GM23338 (cell line): ENCODE results near the gene AGFG2. TPM values are rescaled to one million over a fixed set of nuclear protein-coding genes. Genes with fewer than 3 reads are reported as not detected.

Experiments used
- ATAC-seq: fragments of 200-7000 bp; cut with Tn5 transposase; 3 replicates; pipeline ENCODE4 v1.9.1; 2020
- DNase-seq: peaks from one replicate; pipeline ENCODE4 v3.0.0-alpha.2; 2015; ENCODE audit warnings: low spot score
- H2AFZ ChIP-seq: fragments of 200-600 bp; sonication (generic); 2 replicates; pipeline ENCODE4 v1.8.0; 2016; ENCODE audit warnings: antibody characterized with exemption, mild to moderate bottlenecking, moderate library complexity
- H3F3A ChIP-seq: fragments of 200-600 bp; sonication (generic); replicated peaks from 2 replicates; pipeline ENCODE4 v1.8.0; 2017; ENCODE audit warnings: antibody characterized with exemption, mixed run types, low read depth
- H3K27ac ChIP-seq: fragments of 200-600 bp; sonication (generic); 2 replicates; pipeline ENCODE4 v1.6.1; 2016; ENCODE audit warnings: low read depth
- H3K27me3 ChIP-seq: fragments of 200-600 bp; sonication (generic); 2 replicates; pipeline ENCODE4 v1.8.0; 2016; ENCODE audit warnings: mild to moderate bottlenecking, mixed run types, moderate library complexity; ENCODE audit not compliant: insufficient read depth
- H3K36me3 ChIP-seq: fragments of 200-600 bp; sonication (generic); 2 replicates; pipeline ENCODE4 v1.8.0; 2016; ENCODE audit warnings: mild to moderate bottlenecking; ENCODE audit not compliant: insufficient read depth
- H3K4me1 ChIP-seq: fragments of 200-600 bp; sonication (generic); 2 replicates; pipeline ENCODE4 v1.8.0; 2016; ENCODE audit warnings: mild to moderate bottlenecking, moderate library complexity; ENCODE audit not compliant: insufficient read depth
- H3K4me2 ChIP-seq: fragments of 200-600 bp; sonication (generic); 2 replicates; pipeline ENCODE4 v1.7.1; 2017; ENCODE audit warnings: mixed run types
- H3K4me3 ChIP-seq: fragments of 200-600 bp; sonication (generic); 2 replicates; pipeline ENCODE4 v1.6.1; 2016; ENCODE audit warnings: mixed run types
- H3K79me2 ChIP-seq: fragments of 200-600 bp; sonication (generic); replicated peaks from 2 replicates; pipeline ENCODE4 v1.8.0; 2017; ENCODE audit warnings: mild to moderate bottlenecking; ENCODE audit not compliant: insufficient read depth
- H3K9me2 ChIP-seq: fragments of 200-600 bp; sonication (generic); 2 replicates; pipeline ENCODE4 v1.8.0; 2017; ENCODE audit not compliant: insufficient read depth
- H4K20me1 ChIP-seq: fragments of 200-600 bp; sonication (generic); replicated peaks from 2 replicates; pipeline ENCODE4 v1.8.0; 2017; ENCODE audit warnings: mild to moderate bottlenecking; ENCODE audit not compliant: insufficient read depth
- H3K27ac Mint-ChIP-seq: 2 replicates; pipeline ENCODE4 v1.8.0; 2020; ENCODE audit warnings: inconsistent platforms, mild to moderate bottlenecking, moderate library complexity, mixed read lengths
- H3K27me3 Mint-ChIP-seq: 3 replicates; pipeline ENCODE4 v1.8.0; 2022; ENCODE audit warnings: low read depth, mild to moderate bottlenecking, moderate library complexity, mixed read lengths, inconsistent platforms; ENCODE audit not compliant: insufficient read depth, poor library complexity
- H3K36me3 Mint-ChIP-seq: 3 replicates; pipeline ENCODE4 v1.8.0; 2021; ENCODE audit warnings: low read depth, mild to moderate bottlenecking, inconsistent platforms, moderate library complexity, mixed read lengths
- H3K4me1 Mint-ChIP-seq: 3 replicates; pipeline ENCODE4 v1.8.0; 2020; ENCODE audit warnings: mild to moderate bottlenecking, inconsistent platforms, mixed read lengths
- H3K4me3 Mint-ChIP-seq: 3 replicates; pipeline ENCODE4 v1.8.0; 2021; ENCODE audit warnings: moderate library complexity, mild to moderate bottlenecking, inconsistent platforms, mixed read lengths
- H3K9me3 Mint-ChIP-seq: 3 replicates; pipeline ENCODE4 v1.8.0; 2020; ENCODE audit warnings: moderate library complexity, mild to moderate bottlenecking, inconsistent platforms, mixed read lengths
- CREB1 ChIP-seq: fragments of 250-450 bp; sonication (Bioruptor Pico); IDR thresholded peaks from 2 replicates; pipeline ENCODE4 v1.5.0; 2020; ENCODE audit warnings: low read depth, mild to moderate bottlenecking, moderate library complexity
- JUNB ChIP-seq: IDR thresholded peaks from one replicate; pipeline ENCODE4 v1.6.1; 2016; ENCODE audit warnings: antibody characterized with exemption; ENCODE audit not compliant: unreplicated experiment
- POLR2AphosphoS5 ChIP-seq: IDR thresholded peaks from 2 replicates; pipeline ENCODE4 v1.6.1; 2016; ENCODE audit warnings: antibody characterized with exemption, low read depth
- STAT1 ChIP-seq: IDR thresholded peaks from one replicate; pipeline ENCODE4 v1.6.1; 2016; ENCODE audit warnings: antibody characterized with exemption; ENCODE audit not compliant: unreplicated experiment
- ZNF331 ChIP-seq: fragments of 250-450 bp; sonication (Bioruptor Pico); IDR thresholded peaks from 2 replicates; pipeline ENCODE4 v1.5.0; 2020; ENCODE audit warnings: low read depth, mild to moderate bottlenecking, moderate library complexity
- ZNF462 ChIP-seq: fragments of 250-450 bp; sonication (Bioruptor Pico); IDR thresholded peaks from 2 replicates; pipeline ENCODE4 v1.5.0; 2020; ENCODE audit warnings: mild to moderate bottlenecking, moderate library complexity
- polyA plus RNA-seq: library from polyadenylated mRNA; unstranded; fragments of >200 nt; fragmentation: Nextera tagmentation; extraction: Ambion mirVana; gene quantifications from 2 replicates; pipeline ENCODE4 v1.2.1, GENCODE V29; 2016
- total RNA-seq: library from RNA; depleted of rRNA; stranded (reverse); fragments of >200 nt; shearing (Covaris generic); gene quantifications from 2 replicates; pipeline ENCODE4 v1.2.3, GENCODE V29; 2014
- TF ChIP-seq, protein P1 (sequence below): IDR thresholded peaks from 2 replicates; pipeline ENCODE4 v1.6.1; 2016; ENCODE audit warnings: antibody characterized with exemption
- TF ChIP-seq, protein P2 (sequence below): IDR thresholded peaks from one replicate; pipeline ENCODE4 v1.6.1; 2018; ENCODE audit warnings: antibody characterized with exemption; ENCODE audit not compliant: unreplicated experiment

The AGFG2 gene
- total and polyA plus RNA-seq, 2 experiments from 2014 or later = 2.3 to 8.9 TPM

DNA sequence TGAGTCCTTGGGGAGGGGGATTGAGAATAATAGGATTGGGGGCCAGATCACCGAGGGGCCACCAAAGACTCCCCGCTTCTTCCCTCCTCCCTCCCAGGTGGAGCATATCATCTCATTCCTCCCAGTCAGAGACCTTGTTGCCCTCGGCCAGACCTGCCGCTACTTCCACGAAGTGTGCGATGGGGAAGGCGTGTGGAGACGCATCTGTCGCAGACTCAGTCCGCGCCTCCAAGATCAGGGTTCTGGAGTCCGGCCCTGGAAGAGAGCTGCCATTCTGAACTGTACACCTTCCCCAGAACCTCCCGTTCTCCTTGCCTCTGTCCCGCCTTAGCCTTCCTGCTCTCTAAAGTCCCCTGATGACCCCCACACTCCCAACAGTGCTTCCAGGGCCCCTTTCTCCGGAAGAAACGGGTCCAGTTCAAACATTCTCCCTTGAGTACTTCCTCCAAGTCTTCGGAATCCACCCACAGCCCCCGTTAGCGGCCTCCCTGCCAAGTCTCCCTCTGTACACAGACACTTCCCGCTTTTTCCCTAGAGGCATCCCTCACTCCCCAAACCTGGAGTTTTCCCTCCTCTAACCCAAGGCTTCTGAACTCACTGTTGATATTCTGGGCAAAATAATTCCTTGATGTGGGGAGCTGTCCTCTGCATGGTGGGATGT lies 51.2 kb downstream of the AGFG2 start (continued):
- no peak for TF ChIP-seq STAT1
- no peak for TF ChIP-seq POLR2AphosphoS5

GRCh38 chr7:100591596-100591995 lies 52.6 kb downstream of the AGFG2 start:
- no peaks in the 10 kb centered on the region; the same call in 1 of the 2 replicates for H3F3A ChIP-seq
- H3K79me2 ChIP-seq = no peaks in the 10 kb centered on the region
- peaks cover 23% of the 10 kb centered on the region for H3K4me1 Mint-ChIP-seq
- TF ChIP-seq POLR2AphosphoS5 (no peak), JUNB (no peak)
- H2AFZ ChIP-seq = no peak overlapping the region
- H3K27ac Mint-ChIP-seq = no peak overlapping the region
- H3K36me3 ChIP-seq = no peaks in the 10 kb centered on the region; the same call in 1 of the 2 replicates
- H3K4me3 Mint-ChIP-seq = no peak overlapping the region
- DNase-seq (no peak), ATAC-seq (no peak)
- H3K9me3 Mint-ChIP-seq = no peaks in the 10 kb centered on the region; the same call in 2 of the 3 replicates
- no peaks in the 10 kb centered on the region; the same call in 1 of the 2 replicates for H4K20me1 ChIP-seq
- no peaks in the 10 kb centered on the region for H3K9me2 ChIP-seq
- H3K4me1 ChIP-seq = peaks cover 22% of the 10 kb centered on the region
- H3K4me3 ChIP-seq = no peak overlapping the region
- peaks cover 35% of the 10 kb centered on the region for H3K27me3 ChIP-seq
- peaks cover 10% of the 10 kb centered on the region; the same call in 2 of the 3 replicates for H3K36me3 Mint-ChIP-seq
- peaks cover 32% of the 10 kb centered on the region for H3K27me3 Mint-ChIP-seq
- no peak overlapping the region for H3K4me2 ChIP-seq
- no peak overlapping the region for H3K27ac ChIP-seq

- H3K4me1 ChIP-seq = peaks cover 8% of the 10 kb centered on the region; the same call in 1 of the 2 replicates
- H3K9me2 ChIP-seq = no peaks in the 10 kb centered on the region
- H3K36me3 ChIP-seq = no peaks in the 10 kb centered on the region; the same call in none of the 2 replicates
- peaks cover 27% of the 10 kb centered on the region for H3K27me3 Mint-ChIP-seq
- no peak overlapping the region for H3K4me3 ChIP-seq
- TF ChIP-seq ZNF331 (CRISPR knock-in tag) (no peak), ZNF462 (CRISPR knock-in tag) (no peak), JUNB (no peak), CREB1 (no peak)
- TF ChIP-seq, protein P1, sequence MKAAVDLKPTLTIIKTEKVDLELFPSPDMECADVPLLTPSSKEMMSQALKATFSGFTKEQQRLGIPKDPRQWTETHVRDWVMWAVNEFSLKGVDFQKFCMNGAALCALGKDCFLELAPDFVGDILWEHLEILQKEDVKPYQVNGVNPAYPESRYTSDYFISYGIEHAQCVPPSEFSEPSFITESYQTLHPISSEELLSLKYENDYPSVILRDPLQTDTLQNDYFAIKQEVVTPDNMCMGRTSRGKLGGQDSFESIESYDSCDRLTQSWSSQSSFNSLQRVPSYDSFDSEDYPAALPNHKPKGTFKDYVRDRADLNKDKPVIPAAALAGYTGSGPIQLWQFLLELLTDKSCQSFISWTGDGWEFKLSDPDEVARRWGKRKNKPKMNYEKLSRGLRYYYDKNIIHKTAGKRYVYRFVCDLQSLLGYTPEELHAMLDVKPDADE = no peak
- TF ChIP-seq, protein P2, sequence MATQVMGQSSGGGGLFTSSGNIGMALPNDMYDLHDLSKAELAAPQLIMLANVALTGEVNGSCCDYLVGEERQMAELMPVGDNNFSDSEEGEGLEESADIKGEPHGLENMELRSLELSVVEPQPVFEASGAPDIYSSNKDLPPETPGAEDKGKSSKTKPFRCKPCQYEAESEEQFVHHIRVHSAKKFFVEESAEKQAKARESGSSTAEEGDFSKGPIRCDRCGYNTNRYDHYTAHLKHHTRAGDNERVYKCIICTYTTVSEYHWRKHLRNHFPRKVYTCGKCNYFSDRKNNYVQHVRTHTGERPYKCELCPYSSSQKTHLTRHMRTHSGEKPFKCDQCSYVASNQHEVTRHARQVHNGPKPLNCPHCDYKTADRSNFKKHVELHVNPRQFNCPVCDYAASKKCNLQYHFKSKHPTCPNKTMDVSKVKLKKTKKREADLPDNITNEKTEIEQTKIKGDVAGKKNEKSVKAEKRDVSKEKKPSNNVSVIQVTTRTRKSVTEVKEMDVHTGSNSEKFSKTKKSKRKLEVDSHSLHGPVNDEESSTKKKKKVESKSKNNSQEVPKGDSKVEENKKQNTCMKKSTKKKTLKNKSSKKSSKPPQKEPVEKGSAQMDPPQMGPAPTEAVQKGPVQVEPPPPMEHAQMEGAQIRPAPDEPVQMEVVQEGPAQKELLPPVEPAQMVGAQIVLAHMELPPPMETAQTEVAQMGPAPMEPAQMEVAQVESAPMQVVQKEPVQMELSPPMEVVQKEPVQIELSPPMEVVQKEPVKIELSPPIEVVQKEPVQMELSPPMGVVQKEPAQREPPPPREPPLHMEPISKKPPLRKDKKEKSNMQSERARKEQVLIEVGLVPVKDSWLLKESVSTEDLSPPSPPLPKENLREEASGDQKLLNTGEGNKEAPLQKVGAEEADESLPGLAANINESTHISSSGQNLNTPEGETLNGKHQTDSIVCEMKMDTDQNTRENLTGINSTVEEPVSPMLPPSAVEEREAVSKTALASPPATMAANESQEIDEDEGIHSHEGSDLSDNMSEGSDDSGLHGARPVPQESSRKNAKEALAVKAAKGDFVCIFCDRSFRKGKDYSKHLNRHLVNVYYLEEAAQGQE = no peak
- ATAC-seq (no peak), DNase-seq (no peak)
- H2AFZ ChIP-seq = no peak overlapping the region
- H3K36me3 Mint-ChIP-seq = peaks cover 18% of the 10 kb centered on the region
- H3K4me2 ChIP-seq = no peak overlapping the region
- H3K27ac ChIP-seq = no peak overlapping the region
- H3K4me1 Mint-ChIP-seq = peaks cover 7% of the 10 kb centered on the region
- H3K4me3 Mint-ChIP-seq = no peak overlapping the region
- no peak overlapping the region for H3K27ac Mint-ChIP-seq
- H4K20me1 ChIP-seq = no peaks in the 10 kb centered on the region; the same call in 1 of the 2 replicates
- no peaks in the 10 kb centered on the region; the same call in 2 of the 3 replicates for H3K9me3 Mint-ChIP-seq
- H3K79me2 ChIP-seq = no peaks in the 10 kb centered on the region
- peaks cover 20% of the 10 kb centered on the region for H3K27me3 ChIP-seq
- H3F3A ChIP-seq = no peaks in the 10 kb centered on the region
Measured at GRCh38 chr7:100595188-100595587, 56.2 kb downstream of the AGFG2 start.
